ENCODE data around the gene ACOT9. TPM values are rescaled to one million over a fixed set of nuclear protein-coding genes. Genes with fewer than 3 reads are reported as not detected.

ACOT9 gene
- total and polyA plus RNA-seq, 9 donors: 23.0 to 43.3 (median 28.3) TPM

GRCh38 chrX:23731951-23732350 lies 11.1 kb downstream of the ACOT9 start:
- Histone ChIP-seq H3K27me3 (no peaks in the 10 kb centered on the region), H3K4me1 (ENCODE audit: insufficient read depth) (no peaks in the 10 kb centered on the region), H3K27ac (no peak overlapping the region), H3K9me3 (no peaks in the 10 kb centered on the region), H3K4me3 (no peak overlapping the region), H3K36me3 (no peaks in the 10 kb centered on the region)
- no peak for DNase-seq
- TF ChIP-seq POLR2A (IDR thresholded peaks at IDR 0.05) (no peak), EP300 (IDR thresholded peaks at IDR 0.05) (no peak), CTCF (IDR thresholded peaks at IDR 0.05) (no peak)
- intact Hi-C loops (cut with DNase I): no loop called here
- WGBS, 3 donors: 63 to 85% (median 76%) methylated on average over 1 of the region's 1 CpG

GRCh38 chrX:23729214-23729613 lies 13.9 kb downstream of the ACOT9 start:
- Histone ChIP-seq H3K4me3 (no peak overlapping the region), H3K9me3 (no peaks in the 10 kb centered on the region), H3K4me1 (ENCODE audit: insufficient read depth) (no peaks in the 10 kb centered on the region), H3K27ac (no peak overlapping the region), H3K27me3 (no peaks in the 10 kb centered on the region), H3K36me3 (no peaks in the 10 kb centered on the region)
- DNase-seq: no peak
- intact Hi-C loops (cut with DNase I): no loop called here
- WGBS, 3 donors: 64 to 81% (median 65%) methylated on average over 1 of the region's 1 CpG
- TF ChIP-seq CTCF (IDR thresholded peaks at IDR 0.05) (no peak), POLR2A (IDR thresholded peaks at IDR 0.05) (no peak), EP300 (IDR thresholded peaks at IDR 0.05) (no peak)

- DNase-seq: no peak
- Histone ChIP-seq H3K4me1 (ENCODE audit: insufficient read depth) (no peaks in the 10 kb centered on the region), H3K9me3 (no peaks in the 10 kb centered on the region), H3K27me3 (no peaks in the 10 kb centered on the region), H3K4me3 (no peak overlapping the region), H3K27ac (no peak overlapping the region), H3K36me3 (no peaks in the 10 kb centered on the region)
- WGBS, 3 donors: 86 to 93% (median 86%) methylated on average over 3 of the region's 3 CpGs
- TF ChIP-seq EP300 (IDR thresholded peaks at IDR 0.05) (no peak), CTCF (IDR thresholded peaks at IDR 0.05) (no peak), POLR2A (IDR thresholded peaks at IDR 0.05) (no peak)
- intact Hi-C loops (cut with DNase I): no loop called here
Measured at GRCh38 chrX:23727206-23727605, 15.9 kb downstream of the ACOT9 start.

- 76 to 86% (median 79%) methylated on average over 6 of the region's 6 CpGs for WGBS, 3 donors
- no peaks in the 10 kb centered on the region for H3K9me3 ChIP-seq
- intact Hi-C loops (cut with DNase I): no loop called here
- TF ChIP-seq CTCF (IDR thresholded peaks at IDR 0.05) (no peak), POLR2A (IDR thresholded peaks at IDR 0.05) (no peak), EP300 (IDR thresholded peaks at IDR 0.05) (no peak)
- no peaks in the 10 kb centered on the region for H3K27me3 ChIP-seq
- no peak overlapping the region for H3K27ac ChIP-seq
- H3K36me3 ChIP-seq: no peaks in the 10 kb centered on the region
- DNase-seq: no peak
- H3K4me3 ChIP-seq: no peak overlapping the region
- no peaks in the 10 kb centered on the region for H3K4me1 ChIP-seq (ENCODE audit: insufficient read depth)
Measured at GRCh38 chrX:23726191-23726590, 16.9 kb downstream of the ACOT9 start.

Measured in ovary (tissue), 9 donors.